ENCODE data around the gene TMEM63A.
"Not testable (repeated sequence)": the region's sequence is repeated elsewhere in the genome, so short reads cannot be mapped to it uniquely, and the experiment has no call there.

The TMEM63A gene

DNA sequence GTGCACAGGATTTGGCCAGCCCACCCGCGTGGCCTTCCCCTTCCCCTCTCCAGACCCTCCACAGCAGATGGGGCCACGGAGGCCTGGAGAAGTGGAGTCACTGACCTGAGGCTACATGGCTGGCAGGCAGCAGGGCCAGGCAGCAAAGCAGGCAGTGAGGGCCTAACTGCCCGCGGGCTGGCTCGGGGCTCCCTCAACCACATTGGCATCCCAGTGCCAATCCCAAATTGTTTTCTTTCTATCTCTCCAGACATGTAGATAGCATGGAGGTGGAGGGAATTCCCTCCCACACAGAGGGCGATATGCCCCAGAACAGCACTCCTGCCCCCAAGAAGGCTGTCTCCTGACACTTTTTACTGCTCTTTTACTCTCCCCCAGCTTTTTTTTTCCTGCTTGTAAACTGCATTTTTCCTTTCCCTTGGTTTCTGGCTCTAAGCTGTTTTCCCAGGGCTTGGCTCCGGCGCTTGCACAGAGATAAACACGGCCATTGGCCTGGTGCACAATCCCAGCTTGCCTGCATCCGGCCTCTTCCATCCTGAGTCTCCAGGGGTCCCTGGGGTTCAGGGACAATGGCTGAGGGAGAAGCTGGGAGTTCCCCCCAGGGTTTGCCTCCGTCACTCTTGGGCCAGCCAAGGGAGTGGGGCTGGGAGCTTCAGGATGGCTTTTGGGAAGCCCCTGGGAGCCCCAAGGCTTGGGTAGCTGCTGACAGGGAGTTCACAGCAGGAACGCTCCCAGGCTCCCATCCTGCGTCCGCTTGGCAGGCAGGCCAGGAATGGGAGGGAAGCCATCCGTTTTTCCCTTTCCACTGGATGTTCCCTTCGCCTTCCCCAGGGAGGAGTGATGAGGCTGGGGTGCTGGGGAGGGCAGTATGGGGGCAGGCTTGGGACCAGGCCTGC lies 65.3 kb downstream of the TMEM63A start:
- FAIRE-seq = no peak

DNA sequence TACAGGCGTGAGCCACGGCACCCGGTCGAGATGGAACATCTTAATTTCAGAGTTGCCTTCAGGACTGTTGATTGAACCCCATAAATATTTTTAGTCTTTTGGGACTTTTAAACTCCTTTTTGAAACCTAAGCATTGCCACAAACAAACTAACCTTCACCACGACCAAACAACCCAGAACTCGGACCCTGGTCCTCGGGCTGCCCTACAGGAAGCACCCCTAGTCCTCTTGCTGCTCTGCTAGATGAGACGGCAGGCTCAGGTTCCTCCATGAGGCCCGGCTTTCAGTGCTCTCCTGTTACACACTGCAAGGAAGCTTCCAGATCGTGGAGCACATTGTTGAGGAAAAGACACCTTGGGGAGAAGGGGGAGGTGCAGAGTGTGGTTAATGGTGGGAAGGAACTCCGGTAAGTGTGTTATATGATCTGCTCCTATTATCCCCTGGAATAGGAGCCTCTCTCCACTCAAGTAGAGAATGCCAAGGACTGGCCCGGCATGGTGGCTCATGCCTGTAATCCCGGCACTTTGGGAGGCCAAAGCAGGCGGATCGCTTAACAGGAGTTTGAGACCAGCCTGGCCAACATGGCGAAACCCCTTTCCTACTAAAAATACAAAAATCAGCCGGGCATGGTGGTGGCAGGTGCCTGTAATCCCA lies 66.5 kb downstream of the TMEM63A start:
- no peak for FAIRE-seq

DNA sequence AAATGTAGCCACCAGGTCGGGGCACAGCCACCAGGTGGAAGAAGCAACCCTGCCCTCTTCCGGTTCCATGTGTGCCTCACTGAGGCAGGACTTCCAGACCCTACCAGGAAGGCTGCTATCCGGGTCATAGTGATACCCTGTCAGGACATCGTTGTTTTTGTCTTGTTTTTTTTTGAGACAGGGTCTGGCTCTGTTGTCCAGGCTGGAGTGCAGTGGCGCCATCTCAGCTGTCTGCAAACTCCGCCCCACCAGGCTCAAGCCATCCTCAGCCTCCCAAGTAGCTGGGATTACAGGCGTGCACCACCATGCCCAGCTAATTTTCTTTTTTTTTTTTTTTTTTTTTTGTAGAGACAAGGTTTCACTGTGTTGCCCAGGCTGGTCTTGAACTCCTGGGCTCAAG lies 67.1 kb downstream of the TMEM63A start:
- FAIRE-seq = not testable (repeated sequence)

- FAIRE-seq = no peak
These were observed 67.8 kb downstream of the TMEM63A start for GRCh38 chr1:225814381-225814780.

DNA sequence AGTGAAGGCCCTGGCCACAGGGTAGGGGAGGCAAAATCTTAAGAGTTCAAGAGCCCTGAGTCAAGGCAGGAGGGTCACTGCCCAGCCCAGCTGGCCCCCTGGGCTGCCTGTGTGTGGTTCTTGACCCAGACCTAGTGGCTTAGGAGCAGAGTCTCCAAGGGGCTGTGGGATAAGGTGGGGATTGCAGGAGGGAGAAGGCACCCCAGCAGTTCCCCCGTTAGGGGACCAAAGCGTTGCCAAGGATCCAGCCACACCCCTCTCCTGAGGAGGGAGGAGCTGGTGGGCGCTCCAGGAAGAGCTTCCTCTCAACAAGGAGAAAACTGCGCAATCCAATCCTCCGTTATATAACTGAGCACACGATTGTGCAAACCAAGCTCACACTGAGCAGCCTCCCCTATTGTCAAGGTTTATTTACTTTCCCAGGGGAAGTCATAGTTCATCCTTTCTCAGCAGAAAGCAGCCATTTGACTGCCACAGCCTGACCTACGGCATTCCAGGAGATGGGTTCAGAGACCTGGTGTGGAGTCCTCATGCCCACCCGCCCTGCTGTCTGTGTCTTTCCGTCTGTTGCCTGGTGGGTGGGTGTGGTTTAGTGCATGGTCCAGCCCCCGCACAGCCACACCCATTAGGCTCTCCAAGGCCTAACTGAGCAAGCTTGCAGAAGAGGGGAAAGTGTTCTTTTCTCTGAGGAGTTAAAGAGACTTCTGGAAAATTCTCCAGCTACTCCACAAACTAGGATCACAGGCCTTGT lies 68.8 kb downstream of the TMEM63A start:
- no peak for FAIRE-seq

GRCh38 chr1:225812488-225813213 lies 69.5 kb downstream of the TMEM63A start:
- no peak for FAIRE-seq

- FAIRE-seq = no peak
These were observed 70.3 kb downstream of the TMEM63A start for GRCh38 chr1:225811622-225812487.

- not testable (repeated sequence) for FAIRE-seq
These were observed 71.3 kb downstream of the TMEM63A start for GRCh38 chr1:225810579-225811538.

GRCh38 chr1:225809842-225810578 lies 72.2 kb downstream of the TMEM63A start, which contains the start of gene EPHX1:
Gene EPHX1, plus strand, starts transcription at chr1:225810124. Its CDS starts 18,606 bp downstream, at chr1:225828730.
- peak; percentile 80 for FAIRE-seq

DNA sequence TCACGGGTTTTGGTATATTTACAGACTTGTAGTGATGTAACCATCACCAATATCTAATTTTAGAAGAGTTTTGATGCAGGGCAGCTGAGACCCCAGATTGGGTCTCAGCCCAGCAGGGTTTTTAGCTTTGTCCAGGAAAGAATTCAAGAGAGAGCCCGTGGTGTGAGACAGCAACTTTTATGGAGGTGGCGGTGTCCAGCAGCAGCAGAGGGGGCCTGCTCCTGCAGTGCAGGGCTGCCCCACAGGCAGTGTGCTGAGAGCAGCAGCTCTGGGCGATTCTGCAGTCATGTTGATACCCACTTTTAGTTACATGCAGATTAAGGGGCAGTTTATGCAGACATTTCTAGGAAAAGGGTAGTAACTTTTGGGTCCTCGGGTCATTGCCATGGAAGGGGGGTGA lies 74.0 kb downstream of the TMEM63A start:
- no peak for FAIRE-seq

DNA sequence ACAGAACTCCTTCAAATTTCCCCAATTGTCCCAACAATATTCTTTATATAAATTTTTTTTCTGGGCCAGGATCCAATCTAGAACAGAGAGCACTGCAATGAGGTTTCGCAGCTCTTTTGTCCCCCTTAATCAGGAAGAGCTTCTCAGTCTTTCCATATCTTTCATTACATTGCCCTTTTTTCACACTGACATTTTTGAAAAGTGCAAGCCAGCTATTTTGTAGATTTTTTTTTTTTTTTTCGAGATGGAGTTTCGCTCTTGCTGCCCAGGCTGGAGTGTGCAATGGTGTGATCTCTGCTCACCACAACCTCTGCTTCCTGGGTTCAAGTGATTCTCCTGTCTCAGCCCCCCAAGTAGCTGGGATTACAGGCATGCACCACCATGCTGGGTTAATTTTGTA lies 75.4 kb downstream of the TMEM63A start:
- not testable (repeated sequence) for FAIRE-seq

DNA sequence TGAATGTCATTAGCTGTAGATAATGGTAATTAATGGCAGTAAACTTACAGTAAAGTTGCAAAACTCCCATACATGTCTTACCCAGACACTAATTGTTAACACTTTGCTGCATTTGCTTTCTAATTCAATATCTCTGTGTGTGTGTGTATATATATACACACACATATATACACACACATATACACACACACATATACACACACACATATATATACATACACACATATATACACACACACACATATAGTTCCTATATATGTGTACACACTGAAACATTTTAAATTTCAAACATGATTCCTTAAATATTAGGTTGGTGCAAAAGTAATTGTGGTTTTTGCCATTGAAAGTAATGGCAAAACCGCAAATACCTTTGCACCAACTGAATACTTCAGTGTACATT lies 75.9 kb downstream of the TMEM63A start:
- peak; percentile 66 for FAIRE-seq

DNA sequence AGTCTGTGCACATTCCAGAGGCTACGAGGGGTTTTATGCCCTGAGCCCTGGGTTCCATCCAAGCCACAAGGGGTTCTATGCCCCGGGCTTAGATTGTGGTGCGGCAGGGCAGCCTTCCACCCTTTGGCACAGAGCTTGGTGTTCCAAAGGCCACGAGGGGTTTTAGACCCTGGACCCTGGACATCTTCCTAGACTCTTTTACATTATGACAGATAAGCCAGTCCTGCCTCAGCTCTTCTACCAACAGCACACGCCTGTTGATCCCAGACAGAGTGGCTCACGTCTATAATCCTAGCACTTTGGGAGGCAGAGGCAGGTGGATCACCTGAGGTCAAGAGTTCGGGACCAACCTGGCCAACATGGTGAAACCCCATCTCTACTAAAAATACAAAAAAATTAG lies 81.0 kb downstream of the TMEM63A start:
- not testable (repeated sequence) for FAIRE-seq

DNA sequence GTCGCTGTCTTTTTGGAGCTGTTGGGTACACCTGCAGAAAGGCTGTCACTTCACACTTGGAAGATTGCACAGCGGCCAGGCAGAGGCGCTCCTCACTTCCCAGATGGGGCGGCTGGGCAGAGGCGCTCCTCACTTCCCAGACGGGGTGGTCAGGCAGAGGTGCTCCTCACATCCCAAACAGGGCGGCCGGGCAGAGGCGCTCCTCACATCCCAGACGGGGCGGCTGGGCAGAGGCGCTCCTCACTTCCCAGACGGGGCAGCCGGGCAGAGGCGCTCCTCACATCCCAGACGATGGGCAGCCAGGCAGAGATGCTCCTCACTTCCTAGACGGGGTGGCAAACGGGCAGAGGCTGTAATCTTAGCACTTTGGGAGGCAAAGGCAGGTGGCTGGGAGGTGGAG lies 86.1 kb downstream of the TMEM63A start:
- not testable (repeated sequence) for FAIRE-seq
